ENCODE results near the gene LIPM.

GRCh38 chr10:88835910-88836221 is 33.3 kb downstream of the LIPM start:
- TF ChIP-seq, protein P1, sequence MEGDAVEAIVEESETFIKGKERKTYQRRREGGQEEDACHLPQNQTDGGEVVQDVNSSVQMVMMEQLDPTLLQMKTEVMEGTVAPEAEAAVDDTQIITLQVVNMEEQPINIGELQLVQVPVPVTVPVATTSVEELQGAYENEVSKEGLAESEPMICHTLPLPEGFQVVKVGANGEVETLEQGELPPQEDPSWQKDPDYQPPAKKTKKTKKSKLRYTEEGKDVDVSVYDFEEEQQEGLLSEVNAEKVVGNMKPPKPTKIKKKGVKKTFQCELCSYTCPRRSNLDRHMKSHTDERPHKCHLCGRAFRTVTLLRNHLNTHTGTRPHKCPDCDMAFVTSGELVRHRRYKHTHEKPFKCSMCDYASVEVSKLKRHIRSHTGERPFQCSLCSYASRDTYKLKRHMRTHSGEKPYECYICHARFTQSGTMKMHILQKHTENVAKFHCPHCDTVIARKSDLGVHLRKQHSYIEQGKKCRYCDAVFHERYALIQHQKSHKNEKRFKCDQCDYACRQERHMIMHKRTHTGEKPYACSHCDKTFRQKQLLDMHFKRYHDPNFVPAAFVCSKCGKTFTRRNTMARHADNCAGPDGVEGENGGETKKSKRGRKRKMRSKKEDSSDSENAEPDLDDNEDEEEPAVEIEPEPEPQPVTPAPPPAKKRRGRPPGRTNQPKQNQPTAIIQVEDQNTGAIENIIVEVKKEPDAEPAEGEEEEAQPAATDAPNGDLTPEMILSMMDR (IDR thresholded peaks at IDR 0.05): no peak
- no peak for TF ChIP-seq POLR2A (IDR thresholded peaks at IDR 0.05)

Data from suprapubic skin (tissue), 3 donors.